HG02610 (cell line): Measurements from ENCODE around the gene CAMK4.
"Not testable (repeated sequence)": the region's sequence is repeated elsewhere in the genome, so short reads cannot be mapped to it uniquely, and the experiment has no call there.

Source experiments
- ATAC-seq: cut with Tn5 transposase; IDR thresholded peaks from one replicate; pipeline ENCODE4 v1.9.1; 2021; ENCODE audit warnings: mild to moderate bottlenecking, moderate library complexity; ENCODE audit not compliant: unreplicated experiment

Gene CAMK4

DNA sequence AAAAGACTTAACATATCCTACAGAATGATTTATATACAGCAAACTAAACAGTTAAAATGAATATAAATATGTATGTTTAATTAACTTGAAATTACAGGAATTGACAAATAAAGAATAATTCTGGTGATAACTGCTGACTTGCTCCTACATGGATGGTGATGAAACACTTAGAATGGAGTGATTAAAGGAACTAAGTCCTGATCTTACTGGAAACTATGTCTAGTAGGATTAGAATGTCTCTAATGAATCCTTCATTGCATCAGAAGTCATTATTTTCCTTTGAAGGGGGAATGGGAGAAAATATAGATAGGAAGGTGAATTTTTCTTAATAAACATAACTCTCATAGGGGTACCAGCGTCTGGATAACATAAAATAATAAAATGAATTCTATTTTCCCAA is 77.1 kb downstream of the CAMK4 start:
- no peak for ATAC-seq

DNA sequence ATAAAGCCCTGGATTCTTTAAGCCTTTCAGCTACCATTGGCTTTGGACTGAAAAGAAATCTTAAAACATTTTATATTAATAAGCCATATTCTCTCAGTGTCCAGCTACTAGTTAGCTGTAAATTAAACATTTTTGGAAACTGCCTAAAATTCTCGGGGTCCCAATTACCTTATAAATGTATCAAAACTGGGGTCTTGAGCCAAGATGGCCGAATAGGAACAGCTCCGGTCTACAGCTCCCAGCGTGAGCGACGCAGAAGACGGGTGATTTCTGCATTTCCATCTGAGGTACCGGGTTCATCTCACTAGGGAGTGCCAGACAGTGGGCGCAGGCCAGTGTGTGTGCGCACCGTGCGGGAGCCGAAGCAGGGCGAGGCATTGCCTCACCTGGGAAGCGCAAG is 77.9 kb downstream of the CAMK4 start:
- not testable (repeated sequence) for ATAC-seq

GRCh38 chr5:111308951-111309350 is 84.8 kb downstream of the CAMK4 start:
- no peak for ATAC-seq

DNA sequence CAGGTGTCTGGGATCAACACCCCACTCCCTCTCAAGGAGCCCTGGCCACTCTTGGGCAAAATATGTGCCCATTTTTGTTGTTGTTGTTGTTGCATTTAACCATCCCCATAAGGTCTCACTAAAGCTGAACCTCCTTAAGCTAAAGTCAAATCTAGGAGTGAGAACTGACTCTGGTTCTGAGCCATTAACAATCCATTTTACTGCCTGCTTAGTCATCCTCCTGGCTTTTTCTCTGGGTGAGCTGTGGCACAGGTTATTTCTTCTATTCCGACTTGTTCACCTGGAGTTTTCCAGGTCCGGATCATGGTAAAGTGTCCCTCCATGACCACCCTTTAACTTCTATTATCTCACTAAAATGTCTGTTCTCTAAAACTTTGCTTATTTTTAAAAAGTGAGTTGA is 85.2 kb downstream of the CAMK4 start:
- no peak for ATAC-seq

DNA sequence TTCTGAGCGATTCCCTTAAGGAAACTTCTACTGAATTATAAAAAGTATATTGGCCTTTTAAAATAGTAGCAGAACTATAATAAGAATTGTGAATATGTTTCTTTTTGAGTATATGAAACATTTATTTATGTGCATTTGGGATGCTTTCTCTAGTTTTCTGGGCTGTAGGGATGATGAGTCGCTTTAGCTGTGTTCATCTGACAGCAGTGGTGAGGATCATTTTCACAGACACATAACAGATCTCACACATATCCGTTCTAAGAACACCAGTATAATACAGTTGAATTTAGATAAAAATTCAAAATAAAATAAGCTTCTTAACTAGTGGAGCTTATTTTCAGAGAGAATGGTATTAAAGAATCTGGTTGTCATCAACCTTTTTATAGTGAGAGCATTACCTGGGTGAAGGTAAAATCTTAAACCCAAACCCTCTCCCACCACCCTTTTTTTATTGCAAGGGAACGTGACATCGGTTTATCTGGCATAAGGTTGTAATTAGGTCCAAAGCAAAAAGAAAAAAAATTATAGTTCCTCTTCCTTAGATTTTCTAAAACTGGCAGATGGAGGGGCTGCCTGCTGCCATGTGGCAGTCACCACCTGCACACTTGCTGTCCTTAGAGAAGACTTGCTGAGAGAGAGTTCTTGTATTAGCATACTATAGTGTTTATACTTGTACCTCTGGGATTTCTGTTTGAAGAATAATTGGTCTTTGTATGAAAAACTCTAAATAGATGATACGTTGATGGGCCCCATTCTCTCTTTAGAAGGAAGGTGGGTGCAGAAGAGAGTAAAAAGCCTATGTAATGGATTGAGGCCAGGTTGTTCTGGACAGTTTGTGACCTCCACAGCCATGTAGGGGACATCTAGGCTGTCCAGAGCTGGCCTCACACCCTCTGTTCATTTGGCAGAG is 86.8 kb downstream of the CAMK4 start:
- ATAC-seq: no peak

GRCh38 chr5:111311666-111312065 is 87.5 kb downstream of the CAMK4 start:
- ATAC-seq: no peak

DNA sequence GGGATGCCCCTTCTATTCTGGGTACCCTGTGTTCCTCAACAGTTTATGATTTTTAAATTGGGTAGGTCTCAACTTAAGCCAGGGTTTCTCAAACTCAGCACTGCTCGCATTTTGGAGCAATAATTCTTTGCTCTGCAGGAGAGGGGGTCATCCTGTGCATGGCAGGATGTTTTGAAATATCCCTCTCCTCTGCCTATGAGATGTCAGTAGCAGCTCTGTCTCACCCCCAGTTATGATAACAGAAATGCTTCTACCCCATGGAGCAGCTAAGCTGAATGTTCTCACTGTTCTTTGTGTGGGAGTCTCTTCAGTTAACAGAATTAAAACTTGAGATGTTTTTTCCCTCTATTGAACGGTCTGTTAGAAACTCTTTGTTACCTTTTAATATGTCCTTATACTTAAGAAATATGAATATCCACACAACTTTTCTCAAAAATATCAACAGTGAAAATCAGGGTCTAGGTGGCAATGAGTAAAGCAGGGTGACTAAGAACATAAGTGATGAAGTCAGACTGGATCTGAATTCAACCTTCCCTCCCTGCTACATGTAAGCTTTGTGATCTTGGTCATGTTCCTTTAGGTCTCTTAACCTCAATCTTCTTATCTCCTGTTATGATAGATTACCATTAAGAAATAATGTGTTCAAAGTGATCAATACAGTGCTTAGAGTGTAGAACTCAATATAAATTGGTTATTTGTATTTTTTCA is 89.0 kb downstream of the CAMK4 start:
- ATAC-seq: peak; percentile 85

DNA sequence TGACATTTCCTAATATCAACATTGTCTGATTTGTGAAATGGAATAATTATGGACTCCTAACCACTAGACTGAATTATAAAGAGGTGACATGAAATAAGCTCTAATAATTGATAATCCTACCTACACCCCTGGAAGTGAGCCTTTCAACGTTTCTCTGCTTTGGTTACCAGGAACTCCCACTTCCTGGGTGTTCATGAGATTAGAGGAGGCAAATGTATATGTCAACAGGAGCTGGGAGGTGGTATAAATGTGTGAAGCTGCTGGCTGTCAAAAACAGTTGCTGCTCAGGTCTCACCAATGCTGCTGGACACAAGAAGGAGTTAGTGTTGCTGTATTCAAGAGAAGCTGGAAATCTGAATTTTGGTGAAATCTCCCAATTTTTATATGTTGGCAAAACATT is 96.8 kb downstream of the CAMK4 start:
- no peak for ATAC-seq

DNA sequence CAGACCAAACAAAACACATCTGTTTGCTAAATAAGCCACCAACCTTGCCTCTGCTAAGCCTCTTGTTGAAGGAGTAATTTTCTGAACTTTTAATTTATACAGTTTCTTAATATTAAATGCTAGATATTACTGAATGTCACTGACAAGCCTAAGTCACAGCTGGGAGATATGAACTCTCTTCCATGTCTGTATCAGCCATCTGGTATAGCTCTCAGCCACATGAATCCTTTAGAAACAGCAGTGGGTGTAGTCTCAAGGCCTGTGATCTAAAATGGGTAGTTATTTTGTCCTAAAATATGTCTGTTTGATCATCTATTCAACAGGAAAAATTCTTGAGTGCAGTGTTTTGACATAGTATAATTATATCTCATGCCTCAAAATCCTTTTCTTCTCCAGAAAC is 97.2 kb downstream of the CAMK4 start:
- ATAC-seq: no peak

DNA sequence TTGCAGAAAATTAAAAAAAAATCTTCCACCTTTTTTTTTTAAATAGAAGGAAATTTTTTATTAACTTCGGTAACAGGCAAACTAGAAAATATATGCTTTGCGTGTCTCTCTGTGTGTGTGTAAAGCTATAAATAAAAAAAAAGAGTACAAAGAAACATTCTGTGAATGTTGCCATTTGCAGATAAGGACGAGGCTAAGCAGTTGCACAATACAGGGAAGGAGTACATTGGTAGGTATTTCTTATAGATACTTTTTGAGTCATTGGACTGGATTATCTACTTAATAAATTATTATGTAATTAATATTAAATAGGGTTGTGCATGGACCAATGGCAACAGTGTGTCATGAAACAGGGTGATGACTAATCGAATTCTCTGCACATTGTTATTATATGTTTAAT is 102.4 kb downstream of the CAMK4 start:
- no peak for ATAC-seq

- ATAC-seq: no peak
These were observed 112.9 kb downstream of the CAMK4 start for GRCh38 chr5:111337133-111337532.

DNA sequence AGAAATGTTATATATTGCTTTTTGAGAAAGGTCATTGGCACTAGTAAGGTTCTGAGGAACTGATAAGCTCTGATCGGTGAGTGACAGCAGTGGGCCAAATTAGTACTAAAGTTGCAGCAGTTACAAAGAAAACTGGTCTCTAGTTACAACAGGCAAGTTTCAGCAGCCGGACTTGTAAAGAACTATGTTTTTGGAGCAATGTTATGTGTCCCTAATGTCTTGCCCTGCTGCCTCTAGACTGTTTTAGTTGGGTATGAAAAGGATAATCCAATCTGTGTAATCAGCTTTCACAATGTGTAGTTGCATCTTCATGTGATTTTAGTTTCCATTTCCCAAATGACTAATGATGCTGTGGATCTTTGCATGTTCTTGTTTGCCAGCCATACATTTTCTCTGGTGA is 113.5 kb downstream of the CAMK4 start:
- ATAC-seq: peak; percentile 86

DNA sequence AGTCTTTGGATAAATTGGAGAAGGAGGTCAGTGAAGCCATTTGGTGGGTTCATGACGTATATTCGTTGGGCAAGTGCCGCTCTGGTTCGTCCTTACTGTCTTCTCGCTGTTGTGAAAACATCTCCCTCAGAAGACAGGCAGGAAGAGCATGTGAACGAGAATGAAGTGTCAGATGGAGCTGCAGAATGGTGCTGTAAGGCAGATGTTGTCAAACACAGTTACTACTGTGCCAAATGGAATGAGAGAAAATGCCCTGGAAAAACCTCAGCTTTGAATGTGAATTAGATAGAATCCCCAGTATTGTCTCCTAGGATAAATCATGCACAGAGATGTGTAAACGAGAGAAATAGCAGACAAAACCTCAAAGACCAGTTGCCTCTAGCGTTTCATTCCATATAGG is 121.5 kb downstream of the CAMK4 start:
- ATAC-seq: no peak

- ATAC-seq: no peak
These were observed 122.8 kb downstream of the CAMK4 start for GRCh38 chr5:111347021-111347420.

DNA sequence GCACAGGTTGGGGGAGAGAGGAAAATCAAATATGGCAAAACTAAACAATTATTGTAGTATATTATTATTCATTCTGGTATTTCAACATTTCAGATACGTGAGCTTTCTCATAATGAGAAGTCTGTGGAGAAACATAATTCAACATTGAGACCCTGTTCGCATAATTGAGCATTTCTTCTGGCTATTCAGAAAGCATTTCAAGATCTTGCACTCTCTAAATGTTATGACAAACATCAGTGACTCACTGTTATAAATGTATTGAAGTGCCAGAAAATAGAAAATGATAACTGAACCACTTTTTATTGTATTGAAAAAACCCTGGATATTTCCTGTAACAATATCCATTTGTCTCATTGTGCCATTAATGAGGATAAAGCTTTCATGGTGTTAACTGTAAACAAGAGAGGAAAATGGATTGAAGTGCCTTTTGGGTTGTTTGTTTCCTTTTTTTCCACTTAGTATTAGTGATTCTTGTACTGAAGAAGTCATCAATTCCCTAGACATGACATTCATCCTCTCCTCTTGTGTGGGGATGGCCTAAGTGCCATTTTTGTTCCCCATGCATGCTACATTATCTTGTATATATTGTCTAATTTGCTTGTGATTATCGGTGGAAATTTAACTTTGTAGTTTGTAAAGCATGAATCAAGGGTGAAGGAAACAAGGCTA is 124.6 kb downstream of the CAMK4 start:
- no peak for ATAC-seq

DNA sequence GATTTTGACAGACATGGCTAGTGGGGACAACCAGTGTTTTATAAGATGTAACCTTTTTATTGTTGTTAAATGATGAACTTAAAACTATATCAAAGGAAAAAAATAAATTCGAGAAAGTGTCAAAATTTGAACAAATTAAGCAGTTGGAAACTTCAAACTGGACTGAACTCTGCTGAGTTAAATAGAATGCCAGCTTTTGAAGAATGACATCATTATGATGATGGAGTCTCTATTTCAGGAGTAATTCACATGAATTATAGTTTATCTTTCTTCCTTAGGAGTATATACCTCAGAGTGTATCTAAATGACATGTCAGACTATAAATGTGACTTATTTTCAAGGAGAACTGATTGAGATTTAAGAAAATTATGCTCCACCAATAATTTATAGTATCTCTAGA is 125.2 kb downstream of the CAMK4 start:
- ATAC-seq: no peak

GRCh38 chr5:111353035-111353434 is 128.9 kb downstream of the CAMK4 start:
- no peak for ATAC-seq

GRCh38 chr5:111358726-111359125 is 134.5 kb downstream of the CAMK4 start:
- ATAC-seq: not testable (repeated sequence)

GRCh38 chr5:111360173-111360572 is 136.0 kb downstream of the CAMK4 start:
- no peak for ATAC-seq

GRCh38 chr5:111364992-111365391 is 140.8 kb downstream of the CAMK4 start:
- ATAC-seq: no peak

DNA sequence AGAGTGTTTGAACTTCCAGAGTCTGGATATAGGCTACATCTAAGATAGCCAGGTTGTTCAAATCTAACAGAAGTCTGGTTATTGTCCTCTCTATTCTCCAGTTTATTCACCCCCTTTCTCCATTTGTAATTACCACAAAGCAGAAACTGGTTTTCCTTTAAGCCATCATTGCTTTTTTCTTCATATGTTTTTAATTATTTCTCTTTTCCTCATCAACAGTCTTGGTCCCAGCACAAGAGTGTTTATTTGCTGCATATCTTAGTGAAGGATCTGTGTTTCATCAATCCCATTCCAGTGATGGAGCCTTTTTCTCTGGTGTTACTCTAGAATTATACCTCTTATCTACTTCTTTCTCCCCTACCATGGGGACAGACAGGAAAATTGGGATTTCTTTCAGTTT is 142.2 kb downstream of the CAMK4 start:
- no peak for ATAC-seq

GRCh38 chr5:111367115-111367514 is 142.9 kb downstream of the CAMK4 start:
- ATAC-seq: no peak
